Tibial nerve (tissue), 4 donors: Measurements from ENCODE around the gene LRFN5. TPM values are rescaled to one million over a fixed set of nuclear protein-coding genes. Genes with fewer than 3 reads are reported as not detected.

ENCODE experiments used
- DNase-seq, 2 donors: peaks; one replicate each; pipeline ENCODE4 v3.0.0-alpha.2; 2019; ENCODE audit warnings: low spot score in 2 of 2
- H3K27ac ChIP-seq, 4 donors: fragments of 200-600 bp; sonication (generic) in 3 of 4; one replicate each; pipeline ENCODE4 v1.5.1; 2017 to 2019; ENCODE audit warnings: mild to moderate bottlenecking in 1 of 4
- H3K27me3 ChIP-seq, 2 donors: fragments of 200-600 bp; sonication (generic) in 1 of 2; one replicate each; pipeline versions ENCODE4 v1.5.1 to v1.6.0; 2017 to 2019
- H3K36me3 ChIP-seq, 3 donors: fragments of 200-600 bp; sonication (generic); one replicate each; pipeline ENCODE4 v1.5.1; 2018 to 2019
- H3K4me1 ChIP-seq, 4 donors: fragments of 200-600 bp; sonication (generic) in 3 of 4; one replicate each; pipeline ENCODE4 v1.5.1; 2017 to 2019
- H3K4me3 ChIP-seq, 4 donors: fragments of 200-600 bp; sonication (generic) in 3 of 4; one replicate each; pipeline ENCODE4 v1.5.1; 2017 to 2019; ENCODE audit warnings: mild to moderate bottlenecking in 1 of 4, moderate library complexity in 1 of 4
- H3K9me3 ChIP-seq, 4 donors: fragments of 200-600 bp; sonication (generic) in 3 of 4; one replicate each; pipeline ENCODE4 v1.5.1; 2017 to 2019
- CTCF ChIP-seq, 5 experiments: fragments of 200-600 bp in 3 of 5; fragments of 450-650 bp in 2 of 5; sonication (generic) in 3 of 5; IDR thresholded peaks; one replicate each; pipeline ENCODE4 v1.5.1; 2016 to 2019; ENCODE audit warnings: antibody characterized with exemption in 5 of 5, mild to moderate bottlenecking in 3 of 5, moderate library complexity in 2 of 5
- EP300 ChIP-seq, 2 donors: sonication (generic); formaldehyde crosslinking; IDR thresholded peaks; one replicate each; pipeline ENCODE4 v1.6.1; 2017; ENCODE audit warnings: antibody characterized with exemption in 2 of 2, mild to moderate bottlenecking in 1 of 2
- POLR2A ChIP-seq, 2 donors: fragments of 450-650 bp; IDR thresholded peaks; one replicate each; pipeline ENCODE4 v1.6.1; 2017; ENCODE audit warnings: antibody characterized with exemption in 2 of 2, mild to moderate bottlenecking in 2 of 2, moderate library complexity in 2 of 2
- WGBS, 2 donors: methylation state at CpG; one replicate each; pipeline ENCODE4 v1.1.5; 2018; 5-methylcytosine and 5-hydroxymethylcytosine counted together
- small RNA-seq: library from RNA; depleted of rRNA; stranded (forward); fragments of <200 nt; gene quantifications from one replicate; pipeline ENCODE3, GENCODE V24; 2016
- total RNA-seq, 4 donors: library from RNA; depleted of rRNA; stranded (reverse); fragments of >200 nt; gene quantifications; one replicate each; pipeline ENCODE4 v1.1.0, GENCODE V29; 2016

Gene LRFN5
- total RNA-seq, 4 donors from 2014 or later = 8.0 to 72.6 (median 10.7) TPM

DNA sequence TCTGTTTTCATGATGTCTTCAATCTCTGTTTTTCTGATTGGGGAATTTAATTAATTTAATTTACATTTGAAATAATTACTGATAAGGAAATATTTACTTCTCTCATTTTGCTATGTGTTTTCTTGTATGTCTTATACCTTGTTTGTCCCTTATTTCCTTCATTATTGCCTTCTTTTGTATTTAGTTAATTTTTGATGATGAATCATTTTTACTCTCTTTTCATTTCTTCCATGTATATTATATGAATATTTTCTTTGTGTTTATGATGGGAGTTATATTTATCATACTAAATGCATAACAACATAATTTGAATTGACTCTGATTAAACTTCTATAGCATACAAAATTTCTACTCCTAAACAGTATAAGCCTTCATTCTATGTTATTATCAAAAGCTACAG is 309.6 kb downstream of the LRFN5 start:
- TF ChIP-seq POLR2A (IDR thresholded peaks at IDR 0.05) (no peak), EP300 (IDR thresholded peaks at IDR 0.05) (no peak), CTCF (IDR thresholded peaks at IDR 0.05) (no peak)
- H3K27me3 ChIP-seq = no peaks in the 10 kb centered on the region
- H3K9me3 ChIP-seq = peaks cover 0 to 6% (median 0%) of the 10 kb centered on the region in 4 donors
- H3K36me3 ChIP-seq = no peaks in the 10 kb centered on the region
- no peak for DNase-seq
- H3K27ac ChIP-seq = no peak overlapping the region
- no peaks in the 10 kb centered on the region for H3K4me1 ChIP-seq
- H3K4me3 ChIP-seq = no peak overlapping the region

DNA sequence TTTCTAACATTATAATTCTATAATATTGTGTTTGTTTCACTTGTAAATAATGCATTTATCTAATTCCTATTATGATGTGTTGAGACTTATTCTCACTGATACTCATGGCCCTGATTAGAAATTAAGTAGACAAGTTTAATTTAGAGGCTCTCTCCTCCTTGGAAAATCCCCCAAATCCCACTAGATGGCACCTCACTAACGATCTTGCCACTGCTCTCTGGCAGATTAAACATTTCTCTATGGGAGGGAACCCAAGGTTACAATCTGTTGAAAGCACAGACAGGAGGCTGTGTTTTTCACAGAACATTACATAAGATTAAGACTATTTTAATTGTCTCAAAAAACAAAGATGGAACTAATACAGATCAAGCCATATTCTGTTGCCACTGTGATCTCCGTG is 318.7 kb downstream of the LRFN5 start:
- Histone ChIP-seq H3K4me1 (no peaks in the 10 kb centered on the region), H3K4me3 (no peak overlapping the region), H3K36me3 (no peaks in the 10 kb centered on the region), H3K9me3 (no peaks in the 10 kb centered on the region), H3K27ac (no peak overlapping the region), H3K27me3 (no peaks in the 10 kb centered on the region)
- 23 to 25% methylated on average over 2 of the region's 2 CpGs for WGBS, 2 donors
- DNase-seq = no peak
- TF ChIP-seq POLR2A (IDR thresholded peaks at IDR 0.05) = no peak
- peak in 3 of 5 experiments; percentile 13 to 33 (median 22) for TF ChIP-seq CTCF (IDR thresholded peaks at IDR 0.05)
- TF ChIP-seq EP300 (IDR thresholded peaks at IDR 0.05) = no peak

DNA sequence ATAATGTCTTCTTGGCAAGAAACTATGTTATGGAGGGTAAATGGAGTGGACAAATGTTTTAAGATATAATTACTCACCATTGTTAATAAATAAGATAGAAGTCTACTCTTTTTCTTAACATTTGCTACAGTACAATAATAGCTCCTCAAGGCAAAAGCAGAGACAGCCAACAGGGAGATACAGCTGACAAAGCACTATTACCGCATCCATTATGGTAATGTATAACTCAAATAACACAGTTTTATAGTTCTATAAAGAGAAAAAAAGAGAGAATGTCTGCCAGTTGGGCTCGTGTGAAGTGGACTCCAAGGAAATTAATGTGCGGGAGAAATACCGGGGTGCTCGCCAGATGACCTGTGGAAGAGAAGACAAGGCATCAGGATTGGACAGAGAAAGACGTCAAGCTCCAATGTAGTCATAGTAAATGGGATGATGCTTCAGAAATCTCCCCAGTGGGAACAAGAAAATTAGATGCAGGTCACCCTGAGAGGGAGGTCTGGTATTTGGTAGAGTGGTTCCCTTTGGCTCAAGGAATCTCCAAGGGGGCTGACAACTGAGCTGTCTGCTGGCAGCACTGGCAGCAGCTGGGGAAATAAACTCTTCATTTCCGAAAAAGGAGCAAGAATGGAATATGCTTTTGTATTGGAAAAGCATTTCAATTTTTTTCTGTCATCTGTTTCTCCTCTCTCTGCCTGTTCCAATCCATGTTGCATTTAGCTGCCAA is 343.9 kb downstream of the LRFN5 start:
- 56 to 64% methylated on average over 7 of the region's 7 CpGs for WGBS, 2 donors
- Histone ChIP-seq H3K27ac (no peak overlapping the region), H3K27me3 (no peaks in the 10 kb centered on the region), H3K36me3 (no peaks in the 10 kb centered on the region), H3K9me3 (no peaks in the 10 kb centered on the region), H3K4me1 (no peaks in the 10 kb centered on the region), H3K4me3 (no peak overlapping the region)
- TF ChIP-seq POLR2A (IDR thresholded peaks at IDR 0.05) = no peak
- TF ChIP-seq CTCF (IDR thresholded peaks at IDR 0.05) = no peak
- no peak for TF ChIP-seq EP300 (IDR thresholded peaks at IDR 0.05)
- DNase-seq = no peak

Small RNA genes lying within 50 kb of the gene (small RNA-seq; reads per million reads assigned to genes)
- not detected for gene RF00322
